ENCODE measurements around the gene MFF.

MFF gene

GRCh38 chr2:227324995-227325838, at the start of gene MFF:
TSS of gene MFF (plus strand) at chr2:227325251. CDS start at chr2:227330666, 5,415 bp downstream.
- peak within 1 kb of the TSS; percentile 56 for H3K4me3 ChIP-seq (ENCODE audit: low read depth, low read length)

DNA sequence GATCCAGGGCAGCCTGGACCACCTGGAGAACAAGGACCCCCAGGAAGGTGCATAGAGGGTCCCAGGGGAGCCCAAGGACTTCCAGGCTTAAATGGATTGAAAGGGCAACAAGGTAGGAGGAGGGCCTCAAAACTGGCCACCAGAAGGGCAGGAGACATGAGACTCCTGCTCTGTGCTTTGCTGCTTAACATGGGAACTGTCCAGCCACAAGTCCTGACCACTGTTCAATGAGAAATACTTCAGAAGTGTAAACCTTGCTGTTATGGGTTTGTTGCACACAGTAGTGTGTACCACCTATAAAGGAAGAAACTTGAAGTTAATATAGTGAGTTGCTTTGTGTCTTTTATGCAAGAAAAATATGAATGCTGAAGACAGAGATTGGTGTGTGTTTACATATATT, 44.2 kb upstream of the MFF start:
- H3K4me3 ChIP-seq (ENCODE audit: low read depth, low read length): no peak overlapping the region

GRCh38 chr2:227285741-227286236, 39.3 kb upstream of the MFF start:
- H3K4me3 ChIP-seq (ENCODE audit: low read depth, low read length): no peak overlapping the region

- H3K4me3 ChIP-seq (ENCODE audit: low read depth, low read length): no peak overlapping the region
Measured at GRCh38 chr2:227287771-227288170, 37.3 kb upstream of the MFF start.

DNA sequence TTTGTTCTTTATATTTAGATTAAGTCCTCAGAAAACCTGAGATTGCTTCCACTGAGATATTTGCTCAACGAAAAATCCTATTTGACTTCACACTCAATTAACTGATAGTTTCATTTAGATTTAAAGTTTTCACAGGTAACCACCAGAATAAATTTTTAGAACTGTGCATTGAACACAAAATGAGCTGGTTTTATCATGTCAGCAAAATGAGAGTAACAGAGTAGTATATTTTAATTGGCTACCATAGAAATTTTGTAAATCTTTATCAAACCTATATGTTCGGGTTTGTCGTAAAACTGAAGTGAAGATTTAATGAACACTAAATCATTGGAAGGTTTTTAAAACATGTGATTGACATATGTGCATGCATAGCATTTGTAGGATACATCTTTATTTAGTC, 32.7 kb upstream of the MFF start:
- H3K4me3 ChIP-seq (ENCODE audit: low read depth, low read length): no peak overlapping the region

DNA sequence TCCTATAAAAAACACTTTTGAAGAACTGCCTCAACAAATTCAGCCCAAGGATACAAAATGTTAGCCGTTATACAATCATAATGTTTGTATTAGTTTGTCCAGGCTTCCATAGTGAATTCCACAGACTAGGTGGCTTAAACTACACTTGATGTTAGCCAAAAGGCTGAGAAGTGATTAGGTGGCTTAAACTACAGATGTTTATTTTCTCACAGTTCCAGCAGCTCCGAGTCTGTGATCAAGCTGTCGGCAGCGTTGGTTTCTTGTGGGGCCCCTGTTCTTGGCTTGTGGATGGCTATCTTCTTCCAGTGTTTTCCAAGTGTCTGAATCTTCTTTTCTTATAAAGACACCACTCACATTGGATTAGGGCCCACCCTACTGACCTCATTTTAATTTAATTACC, 31.5 kb upstream of the MFF start:
- H3K4me3 ChIP-seq (ENCODE audit: low read depth, low read length): no peak overlapping the region

- H3K4me3 ChIP-seq (ENCODE audit: low read depth, low read length): no peak overlapping the region
Measured at GRCh38 chr2:227295806-227296205, 29.2 kb upstream of the MFF start.

- no peak overlapping the region for H3K4me3 ChIP-seq (ENCODE audit: low read depth, low read length)
Measured at GRCh38 chr2:227296671-227297405, 28.2 kb upstream of the MFF start.

DNA sequence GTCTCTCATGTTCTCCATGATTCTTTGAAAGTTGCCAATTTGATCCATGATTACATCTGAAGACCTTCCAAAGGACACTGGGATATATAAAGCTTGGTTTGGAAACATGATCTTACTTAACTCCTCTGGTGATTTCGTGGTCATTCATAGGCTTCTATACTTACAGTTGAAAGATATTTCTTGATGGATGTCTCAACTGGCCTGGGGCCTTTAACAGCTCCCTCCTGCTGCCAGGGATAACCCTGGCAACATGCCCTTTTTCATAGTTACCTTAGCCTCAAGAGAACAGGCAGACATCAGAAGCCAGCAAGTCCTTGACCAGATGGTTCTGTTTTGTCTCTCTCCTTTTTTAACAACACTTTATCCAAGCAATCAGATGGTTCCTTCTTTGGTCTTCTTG, 23.5 kb upstream of the MFF start:
- no peak overlapping the region for H3K4me3 ChIP-seq (ENCODE audit: low read depth, low read length)

DNA sequence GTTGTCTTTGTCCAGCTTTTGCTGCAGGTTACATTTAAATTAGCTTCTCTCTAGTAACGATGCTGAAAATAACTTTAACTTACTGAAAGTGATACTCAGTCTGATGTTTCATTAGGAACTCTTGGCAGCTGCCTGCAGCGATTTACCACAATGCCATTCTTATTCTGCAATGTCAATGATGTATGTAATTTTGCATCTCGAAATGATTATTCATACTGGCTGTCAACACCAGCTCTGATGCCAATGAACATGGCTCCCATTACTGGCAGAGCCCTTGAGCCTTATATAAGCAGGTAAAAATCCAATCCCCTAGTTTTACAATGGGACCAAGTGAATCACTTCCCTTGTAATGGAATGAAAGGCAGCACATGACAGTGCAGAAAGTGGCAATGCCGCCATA, 16.3 kb upstream of the MFF start:
- H3K4me3 ChIP-seq (ENCODE audit: low read depth, low read length): no peak overlapping the region

- H3K4me3 ChIP-seq (ENCODE audit: low read depth, low read length): no peak overlapping the region
Measured at GRCh38 chr2:227310756-227311110, 14.3 kb upstream of the MFF start.

GRCh38 chr2:227311861-227312506, 13.1 kb upstream of the MFF start:
- no peak overlapping the region for H3K4me3 ChIP-seq (ENCODE audit: low read depth, low read length)

- no peak overlapping the region for H3K4me3 ChIP-seq (ENCODE audit: low read depth, low read length)
Measured at GRCh38 chr2:227312579-227312978, 12.5 kb upstream of the MFF start.

- H3K4me3 ChIP-seq (ENCODE audit: low read depth, low read length): no peak overlapping the region
Measured at GRCh38 chr2:227313310-227313709, 11.7 kb upstream of the MFF start.

DNA sequence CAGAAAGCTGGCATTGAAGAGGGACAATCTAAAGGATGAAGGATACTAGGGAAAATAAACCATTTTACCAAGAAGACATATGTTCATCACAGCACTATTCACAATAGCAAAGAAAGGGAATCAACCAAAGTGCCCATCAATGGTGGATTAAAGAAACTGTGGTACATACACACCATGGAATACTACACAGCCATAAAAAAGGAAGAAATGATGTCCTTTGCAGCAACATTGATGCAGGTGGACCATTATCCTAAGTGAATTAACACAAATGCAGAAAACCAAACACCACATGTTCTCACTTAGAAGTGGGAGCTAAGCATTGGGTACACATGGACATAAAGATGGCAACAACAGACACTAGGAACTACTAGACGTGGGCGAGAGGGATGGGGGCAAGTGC, 7.2 kb upstream of the MFF start:
- no peak overlapping the region for H3K4me3 ChIP-seq (ENCODE audit: low read depth, low read length)

- no peak overlapping the region for H3K4me3 ChIP-seq (ENCODE audit: low read depth, low read length)
Measured at GRCh38 chr2:227320305-227321094, 4.6 kb upstream of the MFF start.

DNA sequence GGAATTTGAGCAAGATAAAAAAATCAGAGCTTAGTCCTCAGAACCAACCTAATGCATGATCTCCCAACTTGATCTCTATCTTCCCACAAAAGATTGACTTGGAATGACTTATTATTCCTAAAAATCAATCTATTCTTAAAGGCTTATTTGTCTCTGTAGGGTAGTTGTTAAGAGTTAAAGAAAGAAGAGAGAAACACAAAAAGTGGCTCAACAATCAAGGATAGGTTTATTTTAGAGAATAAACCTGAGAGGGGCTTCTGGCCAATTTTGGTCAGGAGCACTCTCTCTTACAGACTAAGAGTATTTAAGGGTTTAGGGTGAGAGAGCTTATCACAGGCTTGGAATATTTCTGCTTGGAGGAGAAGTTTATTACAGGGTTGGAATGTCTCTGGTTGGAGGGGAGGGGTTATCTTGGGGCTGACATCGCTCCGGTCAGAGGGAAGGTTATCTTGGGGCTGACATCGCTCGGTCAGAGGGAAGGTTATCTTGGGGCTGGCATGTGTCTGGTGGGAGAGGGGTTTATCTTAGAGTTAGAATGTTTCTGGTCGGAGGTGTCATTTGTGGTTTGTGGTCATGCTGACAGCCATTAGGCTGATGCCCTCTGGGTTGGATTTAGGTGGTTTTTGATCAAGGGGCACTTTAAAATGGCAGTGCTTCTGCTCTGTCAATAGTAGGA, 2.4 kb upstream of the MFF start:
- H3K4me3 ChIP-seq (ENCODE audit: low read depth, low read length): no peak overlapping the region

DNA sequence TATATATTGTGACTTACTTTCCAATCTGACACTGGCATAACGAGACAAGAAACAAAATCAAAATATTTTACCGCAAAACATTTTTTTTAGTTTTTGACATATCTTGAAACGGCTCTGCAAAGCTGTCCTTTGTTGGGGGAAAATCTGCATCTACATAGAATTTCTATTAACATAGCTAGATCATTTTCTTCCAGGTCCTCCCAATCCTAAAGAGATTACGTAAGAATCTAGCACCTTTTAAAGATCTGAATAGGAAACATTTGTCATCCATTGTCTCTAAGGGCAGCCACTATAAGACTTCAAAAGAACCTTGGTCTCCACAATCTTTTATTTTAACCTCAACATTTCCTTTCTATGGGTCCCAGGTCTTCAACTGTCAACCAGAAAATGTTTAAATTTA, 1.2 kb upstream of the MFF start:
- no peak overlapping the region for H3K4me3 ChIP-seq (ENCODE audit: low read depth, low read length)

- peak overlapping the region; percentile 56 for H3K4me3 ChIP-seq (ENCODE audit: low read depth, low read length)
Measured at GRCh38 chr2:227324642-227324994, 433 bp upstream of the MFF start.

DNA sequence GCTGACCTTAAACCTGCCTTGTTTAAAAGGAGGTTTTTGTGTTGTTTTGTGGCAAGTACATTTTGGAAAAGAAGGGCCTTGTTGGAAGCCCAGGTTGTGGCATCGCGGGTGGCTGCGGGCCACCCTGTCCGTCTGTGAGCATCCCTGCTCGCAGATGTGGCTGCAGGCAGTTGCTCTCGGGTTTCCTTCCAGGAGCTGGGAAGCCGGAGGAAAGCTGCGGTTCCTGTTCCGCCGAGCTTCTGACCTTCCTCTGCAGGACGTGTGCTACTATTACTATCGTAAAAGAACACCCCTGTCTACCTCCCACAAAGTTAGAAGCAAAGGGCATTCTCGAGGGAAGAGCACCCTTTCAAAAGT, 766 bp downstream of the MFF start:
- peak overlapping the region; percentile 56 for H3K4me3 ChIP-seq (ENCODE audit: low read depth, low read length)

DNA sequence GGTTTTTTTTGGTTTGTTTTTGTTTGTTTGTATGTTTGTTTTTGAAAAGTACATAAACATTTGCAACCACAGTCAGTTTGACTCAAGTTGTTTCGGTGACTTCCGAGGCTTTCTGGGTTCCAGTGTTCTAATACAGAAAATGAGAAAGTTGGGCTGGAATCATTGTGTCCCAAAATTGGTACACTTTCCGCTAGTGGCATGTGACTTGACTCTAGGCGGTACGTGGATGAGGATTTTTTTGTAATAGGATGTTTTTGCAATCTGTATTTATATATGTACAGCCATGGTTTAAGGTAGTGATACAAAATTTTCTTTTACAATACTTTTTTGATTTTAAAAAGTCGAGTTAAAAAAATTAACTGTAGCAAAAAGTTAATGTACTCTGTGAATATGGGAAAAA, 1.7 kb downstream of the MFF start:
- H3K4me3 ChIP-seq (ENCODE audit: low read depth, low read length): no peak overlapping the region
